ENCODE measurements around the gene PBX2. TPM values are rescaled to one million over a fixed set of nuclear protein-coding genes. Genes with fewer than 3 reads are reported as not detected.

PBX2 gene
- total and polyA plus RNA-seq, 10 of the 15 experiments (the other 5 are each of a cell fraction or from before 2014, with no cell fraction given): 0.84 to 66.5 (median 20.6) TPM

- TF ChIP-seq E2F8 (IDR thresholded peaks at IDR 0.05; ENCODE audit: low read depth, partially characterized antibody) (no peak), SUPT20H (IDR thresholded peaks at IDR 0.05; ENCODE audit: borderline replicate concordance, control insufficient read depth, low read depth, low read length) (no peak), IKZF1 (conservative IDR thresholded peaks at IDR 0.05) (no peak), NR2C2 (IDR thresholded peaks at IDR 0.05; ENCODE audit: borderline replicate concordance, control insufficient read depth, insufficient read length, low read depth) (no peak), BCL3 (IDR thresholded peaks at IDR 0.05; ENCODE audit: borderline replicate concordance, insufficient read depth, low read depth, low read length, poor library complexity, severe bottlenecking) (no peak), CTCF (IDR thresholded peaks at IDR 0.05 in 2 of 3, conservative IDR thresholded peaks at IDR 0.05 in 1 of 3; ENCODE audit: control insufficient read depth in 2 of 3, extremely low read depth in 1 of 3, insufficient read depth in 1 of 3, low read depth in 3 of 3, low read length in 3 of 3) (no peak), CEBPB (IDR thresholded peaks at IDR 0.05; ENCODE audit: borderline replicate concordance in 1 of 2, low read depth in 2 of 2, low read length in 2 of 2) (no peak), ZSCAN29 (IDR thresholded peaks at IDR 0.05) (no peak), BHLHE40 (IDR thresholded peaks at IDR 0.05; ENCODE audit: borderline replicate concordance in 1 of 2, low read depth in 2 of 2, low read length in 1 of 2) (peak in 1 of 2 experiments; percentile 9; a peak in 1 of 4 replicates), RAD21 (IDR thresholded peaks at IDR 0.05; ENCODE audit: insufficient read depth, low read depth, low read length) (no peak)
- TF ChIP-seq, protein P1, sequence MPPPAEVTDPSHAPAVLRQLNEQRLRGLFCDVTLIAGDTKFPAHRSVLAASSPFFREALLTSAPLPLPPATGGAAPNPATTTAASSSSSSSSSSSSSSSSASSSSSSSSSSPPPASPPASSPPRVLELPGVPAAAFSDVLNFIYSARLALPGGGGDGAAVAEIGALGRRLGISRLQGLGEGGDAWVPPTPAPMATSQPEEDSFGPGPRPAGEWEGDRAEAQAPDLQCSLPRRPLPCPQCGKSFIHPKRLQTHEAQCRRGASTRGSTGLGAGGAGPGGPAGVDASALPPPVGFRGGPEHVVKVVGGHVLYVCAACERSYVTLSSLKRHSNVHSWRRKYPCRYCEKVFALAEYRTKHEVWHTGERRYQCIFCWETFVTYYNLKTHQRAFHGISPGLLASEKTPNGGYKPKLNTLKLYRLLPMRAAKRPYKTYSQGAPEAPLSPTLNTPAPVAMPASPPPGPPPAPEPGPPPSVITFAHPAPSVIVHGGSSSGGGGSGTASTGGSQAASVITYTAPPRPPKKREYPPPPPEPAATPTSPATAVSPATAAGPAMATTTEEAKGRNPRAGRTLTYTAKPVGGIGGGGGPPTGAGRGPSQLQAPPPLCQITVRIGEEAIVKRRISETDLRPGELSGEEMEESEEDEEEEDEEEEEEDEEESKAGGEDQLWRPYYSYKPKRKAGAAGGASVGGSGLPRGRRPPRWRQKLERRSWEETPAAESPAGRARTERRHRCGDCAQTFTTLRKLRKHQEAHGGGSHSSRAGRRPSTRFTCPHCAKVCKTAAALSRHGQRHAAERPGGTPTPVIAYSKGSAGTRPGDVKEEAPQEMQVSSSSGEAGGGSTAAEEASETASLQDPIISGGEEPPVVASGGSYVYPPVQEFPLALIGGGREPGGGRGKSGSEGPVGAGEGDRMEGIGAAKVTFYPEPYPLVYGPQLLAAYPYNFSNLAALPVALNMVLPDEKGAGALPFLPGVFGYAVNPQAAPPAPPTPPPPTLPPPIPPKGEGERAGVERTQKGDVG (CRISPR knock-in tag; IDR thresholded peaks at IDR 0.05): no peak
- TF ChIP-seq, protein P2, sequence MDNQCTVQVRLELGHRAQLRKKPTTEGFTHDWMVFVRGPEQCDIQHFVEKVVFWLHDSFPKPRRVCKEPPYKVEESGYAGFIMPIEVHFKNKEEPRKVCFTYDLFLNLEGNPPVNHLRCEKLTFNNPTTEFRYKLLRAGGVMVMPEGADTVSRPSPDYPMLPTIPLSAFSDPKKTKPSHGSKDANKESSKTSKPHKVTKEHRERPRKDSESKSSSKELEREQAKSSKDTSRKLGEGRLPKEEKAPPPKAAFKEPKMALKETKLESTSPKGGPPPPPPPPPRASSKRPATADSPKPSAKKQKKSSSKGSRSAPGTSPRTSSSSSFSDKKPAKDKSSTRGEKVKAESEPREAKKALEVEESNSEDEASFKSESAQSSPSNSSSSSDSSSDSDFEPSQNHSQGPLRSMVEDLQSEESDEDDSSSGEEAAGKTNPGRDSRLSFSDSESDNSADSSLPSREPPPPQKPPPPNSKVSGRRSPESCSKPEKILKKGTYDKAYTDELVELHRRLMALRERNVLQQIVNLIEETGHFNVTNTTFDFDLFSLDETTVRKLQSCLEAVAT (IDR thresholded peaks at IDR 0.05): peak; percentile 36
Measured at GRCh38 chr6:32175711-32176475, 14.1 kb downstream of the PBX2 start, which contains the start of gene AGPAT1 (continued).
